DND-41 (cell line): ENCODE measurements around the gene CHMP6.

Experiments used
- CTCF ChIP-seq: IDR thresholded peaks from 2 replicates; pipeline ENCODE4 v1.5.1; 2012; ENCODE audit warnings: borderline replicate concordance, low read length, moderate library complexity, mild to moderate bottlenecking; ENCODE audit not compliant: poor library complexity, severe bottlenecking; ENCODE audit errors: extremely low read depth
- EZH2 ChIP-seq: IDR thresholded peaks from 3 replicates; pipeline ENCODE4 v1.6.1; 2012; ENCODE audit warnings: borderline replicate concordance, low read depth, mild to moderate bottlenecking, moderate library complexity, low read length, inconsistent platforms; ENCODE audit not compliant: severe bottlenecking

- TF ChIP-seq CTCF: no peak
- TF ChIP-seq EZH2: no peak
Measured at GRCh38 chr17:81000631-81001357, 9.2 kb downstream of the CHMP6 start.
